ENCODE measurements around the gene BAG3.
"Not testable (repeated sequence)": the region's sequence is repeated elsewhere in the genome, so short reads cannot be mapped to it uniquely, and the experiment has no call there.

The BAG3 gene

GRCh38 chr10:119694608-119695007 is 43.4 kb downstream of the BAG3 start:
- DNase-seq: no peak

GRCh38 chr10:119700321-119700954 is 49.3 kb downstream of the BAG3 start:
- DNase-seq: no peak

GRCh38 chr10:119701861-119702260 is 50.7 kb downstream of the BAG3 start:
- no peak for DNase-seq

GRCh38 chr10:119702583-119702982 is 51.4 kb downstream of the BAG3 start:
- DNase-seq: no peak

- peak in 1 of 2 donors; percentile 66 for DNase-seq
Observed at GRCh38 chr10:119703903-119704508, 52.8 kb downstream of the BAG3 start.

GRCh38 chr10:119705434-119705831 is 54.3 kb downstream of the BAG3 start:
- DNase-seq: peak in 1 of 2 donors; percentile 32

GRCh38 chr10:119706521-119707278 is 55.5 kb downstream of the BAG3 start:
- DNase-seq: no peak

- DNase-seq: not testable (repeated sequence)
Observed at GRCh38 chr10:119707331-119707730, 56.2 kb downstream of the BAG3 start.

GRCh38 chr10:119710935-119711334 is 59.8 kb downstream of the BAG3 start:
- DNase-seq: not testable (repeated sequence)

- DNase-seq: no peak
Observed at GRCh38 chr10:119713744-119714483, 62.7 kb downstream of the BAG3 start.

- DNase-seq: no peak
Observed at GRCh38 chr10:119714484-119714816, 63.3 kb downstream of the BAG3 start.

GRCh38 chr10:119715628-119716505 is 64.7 kb downstream of the BAG3 start:
- DNase-seq: no peak

GRCh38 chr10:119723161-119723560 is 72.0 kb downstream of the BAG3 start:
- DNase-seq: no peak

GRCh38 chr10:119723624-119724023 is 72.4 kb downstream of the BAG3 start:
- DNase-seq: no peak

GRCh38 chr10:119724593-119725516 is 73.7 kb downstream of the BAG3 start:
- DNase-seq: peak in 1 of 2 donors; percentile 21

- DNase-seq: no peak
Observed at GRCh38 chr10:119725517-119725827, 74.3 kb downstream of the BAG3 start.

GRCh38 chr10:119725828-119726675 is 74.9 kb downstream of the BAG3 start, which contains the start of gene INPP5F:
Gene INPP5F, plus strand, starts transcription at chr10:119726050. Its CDS starts 213 bp downstream, at chr10:119726263.
- DNase-seq: peak; percentile 98 to 99

- DNase-seq: no peak
Observed at GRCh38 chr10:119726676-119727261, 75.6 kb downstream of the BAG3 start.
